Epithelial cell of esophagus (primary cell): ENCODE results near the gene GPER1.

ENCODE experiments used
- DNase-seq: peaks from one replicate; pipeline ENCODE4 v3.0.0; 2010; ENCODE audit warnings: low read depth
- H3K4me3 ChIP-seq: 2 replicates; pipeline ENCODE4 v1.5.1; 2011; ENCODE audit warnings: mild to moderate bottlenecking, low read length, control low read depth
- CTCF ChIP-seq: IDR thresholded peaks from 2 replicates; pipeline ENCODE4 v1.5.1; 2011; ENCODE audit warnings: low read depth, mild to moderate bottlenecking, low read length, control low read depth, inconsistent platforms; ENCODE audit not compliant: insufficient read depth; ENCODE audit errors: missing control alignments

Gene GPER1

GRCh38 chr7:1064581-1064980 is 23.3 kb upstream of the GPER1 start:
- DNase-seq, result no peak
- no peak for TF ChIP-seq CTCF

DNA sequence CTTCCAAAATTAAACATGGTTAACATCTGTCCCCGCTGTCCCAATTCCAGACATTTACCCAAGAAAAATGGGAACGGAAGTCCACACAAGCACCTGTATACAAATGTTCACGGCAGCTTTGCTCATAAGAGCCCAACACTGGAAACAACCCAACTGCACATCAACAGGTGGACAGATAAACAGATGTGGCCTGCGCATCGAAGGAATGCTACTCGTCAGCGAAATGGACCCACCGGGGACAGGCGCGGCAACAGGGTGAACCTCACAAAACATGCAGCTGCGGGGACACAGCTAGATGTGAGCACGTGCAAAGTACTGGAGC is 22.7 kb upstream of the GPER1 start:
- no peak for DNase-seq
- no peak overlapping the region for H3K4me3 ChIP-seq
- TF ChIP-seq CTCF, result no peak

More at GRCh38 chr7:1064581-1064980, 23.3 kb upstream of the GPER1 start:
- no peak overlapping the region for H3K4me3 ChIP-seq

GRCh38 chr7:1065585-1066241 is 22.2 kb upstream of the GPER1 start:
- TF ChIP-seq CTCF, result peak; percentile 72
- peak; percentile 75 for DNase-seq
- no peak overlapping the region for H3K4me3 ChIP-seq

DNA sequence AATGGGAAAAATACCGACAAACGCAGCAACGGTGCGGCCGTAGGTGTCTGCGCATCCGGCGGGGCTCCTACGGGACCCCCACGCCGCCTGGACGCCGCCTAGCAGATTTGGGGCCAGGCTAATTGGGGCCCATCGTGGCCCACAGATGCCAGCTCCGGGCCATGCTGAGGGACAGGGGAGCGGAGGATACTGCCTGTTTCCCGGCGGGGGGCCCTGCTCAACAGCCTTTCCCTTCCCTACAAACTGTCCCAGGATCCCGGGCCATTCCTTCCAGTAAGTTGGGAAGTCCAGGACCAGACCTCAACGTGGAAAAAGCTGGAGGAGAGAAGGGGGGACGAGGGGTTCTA is 21.7 kb upstream of the GPER1 start:
- no peak overlapping the region for H3K4me3 ChIP-seq
- no peak for TF ChIP-seq CTCF
- no peak for DNase-seq

DNA sequence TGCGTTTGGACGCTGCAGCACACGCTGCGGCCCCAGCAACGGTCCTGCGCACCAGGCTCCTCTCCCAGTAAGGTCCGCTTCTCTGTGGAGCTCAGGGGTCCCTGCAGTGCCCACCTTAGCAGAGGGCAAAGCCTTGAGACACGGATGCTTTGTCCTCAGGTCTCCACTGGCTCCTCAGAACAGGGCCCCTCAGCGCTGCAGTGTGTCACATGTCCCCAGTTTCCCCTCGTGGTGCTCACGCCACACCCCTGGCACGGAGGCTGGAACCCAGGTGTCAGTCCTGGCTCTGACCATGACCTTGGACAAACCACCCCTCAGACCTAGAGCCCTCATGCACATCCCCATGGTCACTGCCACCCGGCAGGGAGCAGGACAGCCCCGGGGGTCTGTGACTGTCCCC is 19.9 kb upstream of the GPER1 start:
- TF ChIP-seq CTCF, result no peak
- no peak overlapping the region for H3K4me3 ChIP-seq
- DNase-seq, result no peak

DNA sequence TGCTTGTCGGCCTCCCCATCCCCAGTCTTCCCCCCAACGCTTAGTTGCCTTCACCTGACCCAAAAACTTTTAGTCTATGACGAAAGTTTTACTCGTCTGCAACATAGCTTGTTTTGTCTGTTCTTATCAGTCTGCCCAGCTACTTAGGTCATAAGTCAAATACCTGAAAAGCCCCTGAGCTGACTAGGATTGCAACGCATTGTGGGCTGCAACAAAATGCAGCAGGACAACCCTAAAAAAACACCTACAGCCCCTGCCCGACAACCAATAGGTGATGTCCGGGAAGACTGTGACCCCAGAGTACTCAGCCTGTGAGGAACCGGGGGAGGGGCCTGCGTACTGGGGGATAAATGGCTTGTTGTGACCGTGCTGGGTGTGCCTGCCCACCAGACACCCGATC is 19.3 kb upstream of the GPER1 start:
- no peak for TF ChIP-seq CTCF
- no peak overlapping the region for H3K4me3 ChIP-seq
- DNase-seq, result no peak

GRCh38 chr7:1070544-1071011 is 17.3 kb upstream of the GPER1 start:
- no peak overlapping the region for H3K4me3 ChIP-seq
- no peak for TF ChIP-seq CTCF
- DNase-seq, result no peak
